ENCODE results near the gene PRKAG2.
"Not testable (repeated sequence)": the region's sequence is repeated elsewhere in the genome, so short reads cannot be mapped to it uniquely, and the experiment has no call there.

The PRKAG2 gene

DNA sequence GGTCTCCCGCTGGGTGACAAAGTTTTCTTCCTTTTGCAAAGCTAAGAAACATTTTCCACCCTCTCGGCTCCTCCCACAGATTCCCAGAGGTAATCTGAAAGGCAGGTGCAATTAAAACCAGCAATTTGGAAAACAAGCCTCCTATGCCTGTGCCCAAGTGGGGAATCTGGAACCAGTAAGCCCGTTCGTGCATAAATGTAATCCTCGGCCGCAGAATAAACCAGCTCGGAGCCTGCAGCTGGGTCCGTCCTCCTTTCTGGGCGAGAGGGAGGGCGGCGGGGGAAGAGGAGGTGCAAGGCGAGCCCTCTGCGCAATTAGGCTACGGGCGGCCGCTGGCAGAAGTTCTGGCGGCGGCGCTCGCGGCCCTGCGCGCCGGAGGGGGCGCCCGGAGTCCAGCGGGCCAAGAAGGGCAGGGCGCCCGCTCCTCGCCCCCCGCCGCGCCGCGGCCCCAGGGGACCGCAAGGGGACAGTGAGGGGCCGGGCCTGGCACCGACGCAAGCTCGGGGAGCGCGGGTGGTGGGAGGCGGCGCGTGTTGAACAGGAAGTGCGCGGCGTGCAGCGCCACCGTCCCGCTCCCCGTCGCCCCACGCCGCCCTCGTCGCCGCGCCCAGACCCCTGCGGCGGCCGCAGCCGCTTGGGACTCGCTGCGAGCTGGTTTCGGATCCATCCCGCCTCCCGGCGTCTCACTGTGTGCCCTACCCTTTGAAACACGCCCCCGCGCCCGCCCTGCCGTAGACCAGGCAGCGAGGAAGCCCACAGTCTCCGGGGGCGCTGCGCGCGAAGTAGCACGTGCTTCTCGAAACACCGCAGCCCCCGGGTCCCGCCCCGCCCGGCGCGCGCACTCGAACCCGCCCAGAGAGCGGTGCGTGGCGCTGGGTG lies at the start of gene PRKAG2:
Gene PRKAG2 (minus strand): TSS at position 217 of the 879 bp plus-strand sequence. CDS start 495 bp downstream, outside the sequence.
- peak; percentile 62 for DNase-seq

DNA sequence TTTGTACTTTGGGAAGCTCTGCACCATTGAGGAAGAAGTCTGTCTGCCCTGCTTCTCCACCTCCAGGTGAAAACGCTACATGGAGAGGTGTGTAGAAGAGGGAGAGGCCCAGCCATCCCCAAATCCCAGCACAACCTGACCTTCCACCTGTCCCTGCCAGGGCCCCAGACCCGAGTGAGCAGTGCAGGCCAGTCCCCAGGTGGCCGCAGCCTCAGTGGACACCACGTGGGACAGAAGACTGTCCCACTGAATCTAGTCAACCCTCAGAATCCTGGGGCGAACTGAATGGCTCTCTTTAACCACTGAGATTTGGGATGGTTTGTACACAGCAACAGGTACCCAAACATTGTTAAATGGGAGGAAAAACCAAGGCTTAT lies 49.4 kb upstream of the PRKAG2 start:
- no peak for DNase-seq

DNA sequence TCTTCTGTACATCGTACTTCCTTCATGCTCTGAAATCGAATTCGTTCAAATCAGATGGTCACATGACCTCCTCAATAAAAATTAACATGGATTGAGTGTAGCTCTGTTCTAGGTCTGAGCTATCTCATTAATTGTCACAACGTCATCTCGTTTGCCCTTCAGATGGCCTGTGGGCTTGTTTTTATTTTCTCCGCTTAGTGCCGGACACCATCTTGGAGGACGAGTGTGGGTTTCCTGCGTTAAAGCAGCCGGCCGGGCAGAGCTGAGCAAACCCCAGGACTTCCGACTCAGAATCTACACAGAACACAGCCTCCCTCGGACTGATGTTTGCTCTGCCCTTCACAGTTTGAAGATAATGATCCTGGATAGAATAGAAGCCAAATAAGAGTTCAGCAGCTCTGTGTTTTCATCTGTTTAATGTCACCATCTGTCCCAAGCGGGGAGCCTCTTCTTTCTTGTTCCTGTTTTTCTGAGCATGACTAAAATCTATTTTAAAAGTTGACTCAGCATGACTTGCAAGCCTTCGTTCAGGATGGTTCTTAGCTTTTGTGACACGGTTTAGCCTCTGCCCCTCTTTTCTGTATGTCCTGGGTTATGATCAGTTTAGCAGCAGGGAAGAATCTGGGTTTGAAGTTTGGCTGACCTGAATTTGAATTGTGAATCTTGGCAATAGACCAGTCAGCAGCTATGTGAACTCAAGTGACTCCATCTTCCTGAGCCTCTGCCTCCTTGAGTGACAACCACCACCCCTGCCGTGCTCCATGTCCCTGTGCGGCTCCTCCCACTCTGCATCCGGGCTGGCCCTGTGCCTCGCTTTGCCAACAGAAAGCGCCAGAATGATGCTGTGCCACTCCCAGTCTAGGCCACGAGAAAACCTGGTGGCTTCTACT lies 48.8 kb upstream of the PRKAG2 start:
- no peak for DNase-seq

DNA sequence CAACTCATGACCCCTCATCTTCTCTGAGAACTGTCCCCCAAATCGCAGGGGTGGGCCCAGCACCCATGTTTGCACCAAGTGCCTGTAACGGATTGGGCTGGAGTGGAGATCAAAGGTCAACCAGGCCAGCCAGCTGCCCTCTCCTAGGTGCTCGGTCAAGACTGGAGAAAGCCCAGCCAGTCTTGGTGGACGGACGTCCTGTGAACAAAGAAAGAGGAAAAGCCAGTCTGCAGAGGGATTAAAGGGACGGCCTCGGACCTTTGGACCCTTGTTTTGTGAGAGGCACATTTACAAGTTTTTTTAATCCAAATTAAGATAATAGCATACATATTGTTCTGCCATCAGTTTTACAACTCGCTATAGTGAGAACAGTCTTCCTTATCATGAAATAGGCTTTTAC lies 47.6 kb upstream of the PRKAG2 start:
- DNase-seq, result no peak

DNA sequence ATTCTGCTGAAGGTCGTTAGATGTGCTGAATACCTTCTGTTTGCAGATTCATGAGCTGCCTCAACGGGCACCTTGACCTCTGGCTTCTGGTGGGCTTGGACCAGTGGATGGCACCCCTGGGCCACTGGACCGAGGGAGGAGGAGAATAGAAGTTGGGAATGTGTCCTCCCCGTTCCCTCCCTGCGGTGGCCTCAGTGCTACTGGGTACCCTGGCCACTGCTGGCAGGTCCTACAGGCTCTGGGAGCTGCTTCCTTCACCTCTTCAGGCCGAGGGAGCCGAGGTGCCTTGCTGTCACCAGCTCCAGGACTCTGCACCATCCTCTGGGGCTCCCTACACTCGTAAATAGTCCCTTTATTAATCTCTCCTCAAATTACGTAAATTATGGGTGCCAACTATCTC lies 47.1 kb upstream of the PRKAG2 start:
- DNase-seq, result no peak

DNA sequence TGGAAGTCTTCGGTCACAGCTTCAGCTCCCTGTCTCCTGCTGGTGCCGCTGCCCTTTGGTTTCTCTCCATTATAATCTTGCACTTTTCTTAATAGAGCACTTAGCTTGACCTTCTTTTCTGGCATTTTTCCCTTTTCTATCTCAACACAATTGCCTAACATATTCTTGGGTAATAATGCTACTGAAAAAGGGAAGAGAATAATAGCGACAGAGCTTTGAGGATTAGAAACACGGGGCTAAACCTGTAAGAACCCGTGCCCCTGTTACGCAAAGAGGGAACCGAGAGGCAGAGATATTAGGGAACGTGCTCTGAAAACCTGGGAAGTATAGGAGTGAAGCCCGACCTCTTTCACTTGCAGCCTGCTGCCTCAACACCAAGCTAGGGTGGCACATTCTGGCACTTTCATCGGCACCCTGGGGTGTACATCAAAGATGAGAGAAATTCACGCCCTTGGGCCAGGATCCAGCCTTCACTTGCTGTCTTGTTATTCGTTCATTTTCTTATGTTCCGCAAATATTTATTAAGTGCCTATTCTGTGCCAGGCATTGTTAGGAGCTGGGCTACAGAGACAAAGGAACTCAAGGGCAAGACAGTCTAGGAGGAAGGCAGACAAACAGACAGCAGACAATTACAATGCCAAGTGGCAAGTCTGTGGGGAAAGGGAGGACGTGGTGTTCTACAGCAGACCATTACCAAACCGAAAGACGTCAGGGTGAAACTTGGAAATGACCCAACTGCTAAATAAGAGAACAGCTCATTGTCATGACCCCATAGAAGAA lies 46.4 kb upstream of the PRKAG2 start:
- DNase-seq, result no peak

DNA sequence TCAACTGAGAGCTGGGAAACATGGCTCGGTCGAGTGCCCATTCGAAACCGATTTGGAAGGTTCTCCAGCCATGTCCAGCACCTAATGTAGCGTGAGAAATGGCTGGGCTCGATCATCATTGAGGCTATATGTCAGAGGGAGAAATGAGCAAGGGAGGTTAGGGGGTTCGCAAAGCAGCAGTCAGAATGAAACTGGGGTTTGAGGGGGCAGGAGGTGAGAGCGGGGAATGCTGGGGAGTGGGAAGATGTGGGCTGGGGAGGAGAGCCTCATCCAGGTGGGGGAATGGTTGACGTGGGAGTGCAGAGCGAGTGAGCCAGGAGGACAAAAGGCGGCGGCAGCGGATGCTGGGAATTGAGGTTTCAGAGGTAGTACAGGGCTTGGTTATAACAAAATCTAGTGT lies 44.5 kb upstream of the PRKAG2 start:
- DNase-seq, result no peak

DNA sequence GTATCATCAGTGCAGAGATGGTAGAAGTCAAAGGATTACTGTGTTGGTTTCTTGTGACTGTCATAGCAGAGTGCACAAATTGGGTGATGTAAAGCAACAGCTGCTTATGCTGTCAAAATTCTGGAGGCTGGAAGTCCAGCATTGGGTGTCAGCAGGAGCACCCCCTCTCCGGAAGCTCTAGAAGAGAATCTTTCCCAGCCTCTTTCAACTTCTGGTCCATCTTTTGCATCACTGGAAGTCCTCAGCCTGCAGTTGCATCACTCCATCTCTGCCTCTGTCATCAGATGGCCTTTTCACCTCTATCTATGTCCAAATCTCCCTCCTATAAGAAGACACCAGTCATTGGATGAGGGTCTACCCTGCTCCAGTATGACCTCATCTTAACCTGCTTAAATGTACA lies 43.6 kb upstream of the PRKAG2 start:
- DNase-seq, result no peak

DNA sequence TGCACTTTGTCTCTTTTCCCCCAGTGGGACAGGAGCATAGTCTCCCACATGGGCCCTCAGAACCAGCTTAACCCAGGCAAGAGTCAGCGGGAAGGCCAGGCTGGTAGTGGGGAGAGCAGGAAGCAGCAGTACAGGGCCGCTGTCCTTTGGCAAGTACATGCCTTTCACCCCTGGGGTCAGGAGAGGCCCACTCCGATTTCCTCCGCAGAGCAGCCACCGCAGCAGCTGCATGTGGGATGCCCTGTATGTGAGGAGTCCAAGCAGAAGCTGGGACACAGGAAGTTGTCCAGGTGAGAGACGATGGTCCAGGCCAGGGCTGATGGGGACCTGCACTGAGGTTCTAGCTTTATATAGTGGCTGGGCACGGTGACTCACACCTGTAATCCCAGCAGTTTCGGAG lies 42.7 kb upstream of the PRKAG2 start:
- no peak for DNase-seq

DNA sequence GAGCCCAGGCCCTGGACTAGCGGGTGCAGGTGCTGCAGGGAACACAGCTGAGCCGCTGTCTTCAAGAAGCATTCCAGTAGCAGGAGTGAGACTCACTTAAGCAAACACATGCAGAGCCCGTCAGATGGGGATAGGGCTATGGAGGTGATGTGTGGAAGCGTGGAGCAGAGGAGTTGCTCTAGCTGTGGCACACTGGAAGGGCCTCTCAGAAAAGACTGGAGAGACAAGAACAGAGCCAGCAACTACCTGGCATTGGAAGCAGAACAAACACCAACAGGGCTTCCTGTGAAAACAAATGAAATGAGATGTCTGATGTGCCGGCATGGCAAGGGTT lies 41.6 kb upstream of the PRKAG2 start:
- DNase-seq, result no peak

DNA sequence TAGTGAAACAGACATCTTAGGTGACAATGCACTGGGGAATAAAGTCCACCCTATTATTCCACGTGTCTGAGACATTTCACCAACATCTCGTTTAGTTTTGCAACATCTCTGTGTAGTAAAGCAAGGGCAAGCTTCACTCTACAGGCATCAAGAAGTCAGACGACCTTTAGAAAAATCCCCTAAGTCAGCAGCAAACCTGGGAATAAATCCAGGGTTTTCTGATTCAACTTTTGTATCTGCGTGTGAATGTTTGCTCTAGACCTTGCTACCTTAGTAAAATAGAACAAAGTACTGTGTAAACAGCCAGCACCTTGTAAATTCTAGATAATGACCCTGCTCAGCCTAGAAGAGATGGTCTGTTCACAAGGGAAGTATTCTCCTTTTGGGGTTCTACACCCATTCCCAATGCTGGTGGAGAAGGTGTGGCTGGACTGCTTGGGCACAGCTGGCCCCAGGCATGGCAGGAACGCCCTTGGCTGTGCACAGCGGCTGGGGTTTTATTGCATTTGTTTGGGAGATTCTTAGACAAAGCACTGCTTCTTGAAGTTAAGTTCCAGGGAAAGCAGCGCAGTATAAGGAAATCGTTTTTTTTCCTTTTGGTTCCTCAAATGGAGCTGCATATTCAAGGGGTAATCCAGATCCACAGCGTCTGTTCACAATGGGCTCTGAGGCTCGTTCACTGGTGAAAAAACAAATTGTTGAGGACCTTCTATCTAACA lies 41.0 kb upstream of the PRKAG2 start:
- DNase-seq, result no peak

DNA sequence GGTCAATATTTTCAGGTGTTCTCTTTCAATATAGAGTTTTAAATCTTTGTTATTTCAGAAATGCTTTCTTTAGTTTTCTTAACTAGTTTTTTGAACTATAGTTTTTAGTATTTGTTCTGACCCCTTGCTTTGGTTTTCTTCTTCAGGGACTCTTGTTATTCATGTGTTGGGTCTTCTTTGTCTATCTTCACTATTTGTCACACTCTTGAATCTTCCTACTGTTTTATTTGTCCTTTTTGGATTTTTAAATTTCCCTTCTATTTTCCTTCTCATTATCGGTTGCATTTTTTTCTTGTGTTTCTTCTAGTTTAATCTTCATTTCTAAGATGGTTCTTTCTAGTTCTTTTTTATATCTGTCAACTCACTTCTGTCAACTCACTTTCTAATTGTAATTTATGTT lies 37.1 kb upstream of the PRKAG2 start:
- no peak for DNase-seq

DNA sequence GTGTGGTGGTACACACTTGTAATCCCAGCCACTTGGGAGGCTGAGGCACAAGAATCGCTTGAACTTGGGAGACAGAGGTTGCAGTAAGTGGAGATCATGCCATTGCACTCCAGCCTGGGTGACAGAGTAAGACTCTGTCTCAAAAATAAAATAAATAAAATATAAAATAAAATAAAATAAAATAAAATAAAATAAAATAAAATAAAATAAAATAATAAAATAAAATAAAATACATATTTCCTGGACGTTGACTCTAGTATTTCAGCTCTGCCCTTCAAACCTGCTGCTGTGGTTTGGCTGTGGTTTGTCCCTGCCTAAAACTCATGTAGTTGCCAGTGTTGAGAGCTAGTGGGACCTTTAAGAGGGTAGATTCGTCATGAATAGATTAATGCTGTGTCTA lies 33.7 kb upstream of the PRKAG2 start:
- DNase-seq, result not testable (repeated sequence)

DNA sequence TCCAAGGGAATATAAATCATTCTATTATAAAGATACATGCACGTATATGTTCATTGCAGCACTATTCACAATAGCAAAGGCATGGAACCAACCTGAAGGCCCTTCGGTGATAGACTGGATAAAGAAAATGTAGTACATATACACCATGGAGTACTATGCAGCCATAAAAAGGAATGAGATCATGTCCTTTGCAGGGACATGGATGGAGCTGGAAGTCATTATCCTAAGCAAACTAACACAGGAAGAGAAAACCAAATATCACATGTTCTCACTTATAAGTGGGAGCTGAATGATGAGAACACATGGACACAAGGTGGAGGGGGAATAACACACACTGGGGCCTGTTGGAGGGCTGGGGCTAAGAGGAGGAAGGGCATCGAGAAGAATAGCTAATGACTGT lies 30.2 kb upstream of the PRKAG2 start:
- DNase-seq, result not testable (repeated sequence)

DNA sequence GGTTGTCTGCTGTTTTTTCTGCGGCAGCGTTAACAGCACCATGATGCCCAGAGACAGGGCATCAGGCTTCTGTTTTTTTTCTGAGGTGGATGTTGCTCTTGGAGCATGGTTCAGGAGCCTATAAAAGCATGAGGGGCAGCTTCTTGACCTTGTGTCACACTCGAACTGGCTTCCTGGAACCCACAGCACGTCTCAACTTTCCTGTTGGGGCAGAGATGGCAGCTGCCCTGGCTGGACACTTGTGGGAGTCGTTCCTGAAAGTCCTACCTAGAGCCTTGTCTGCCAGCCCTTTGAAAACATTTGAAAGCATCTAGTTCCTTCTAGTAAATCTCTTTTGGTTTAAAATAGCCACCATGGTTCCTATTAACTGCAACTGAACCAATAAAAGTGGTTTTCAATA lies 28.9 kb upstream of the PRKAG2 start:
- no peak for DNase-seq

DNA sequence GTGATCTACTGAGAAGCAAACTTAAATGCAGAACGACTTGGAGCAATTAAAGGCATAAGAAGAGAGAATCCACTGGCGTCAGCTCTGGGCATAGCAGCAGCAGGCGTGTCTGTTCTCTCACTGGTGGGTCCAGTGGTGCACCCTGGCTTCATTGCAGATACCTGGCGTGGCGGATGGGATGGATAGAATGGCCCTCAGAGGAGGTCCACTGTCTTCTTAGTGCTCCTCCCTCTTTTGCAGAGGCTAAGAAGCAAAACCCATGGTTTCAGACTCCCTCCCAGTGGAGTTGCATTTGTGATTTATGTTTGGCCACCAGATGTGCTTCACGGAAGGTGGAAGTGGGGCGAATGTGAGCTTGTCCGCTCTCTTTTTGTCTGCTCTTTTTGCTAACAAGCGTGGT lies 28.4 kb upstream of the PRKAG2 start:
- DNase-seq, result no peak

DNA sequence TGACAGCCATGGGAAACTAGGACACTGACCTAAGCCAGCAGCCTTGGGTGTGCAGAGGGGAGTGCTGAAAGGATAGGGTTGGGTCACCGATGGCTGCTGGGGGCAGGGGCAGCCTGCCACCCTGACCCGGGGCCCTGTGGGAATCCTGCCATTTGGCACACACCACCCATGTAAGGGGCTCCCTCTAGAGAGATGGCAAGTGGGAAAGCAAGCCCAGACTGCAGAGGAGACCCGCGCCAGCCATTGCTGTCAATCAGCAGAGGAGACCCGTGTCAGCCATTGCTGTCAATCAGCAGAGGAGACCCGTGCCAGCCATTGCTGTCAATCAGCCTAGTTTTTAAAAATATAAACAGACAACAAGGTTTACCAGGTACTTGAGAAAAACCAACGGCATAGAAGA lies 27.4 kb upstream of the PRKAG2 start:
- no peak for DNase-seq

DNA sequence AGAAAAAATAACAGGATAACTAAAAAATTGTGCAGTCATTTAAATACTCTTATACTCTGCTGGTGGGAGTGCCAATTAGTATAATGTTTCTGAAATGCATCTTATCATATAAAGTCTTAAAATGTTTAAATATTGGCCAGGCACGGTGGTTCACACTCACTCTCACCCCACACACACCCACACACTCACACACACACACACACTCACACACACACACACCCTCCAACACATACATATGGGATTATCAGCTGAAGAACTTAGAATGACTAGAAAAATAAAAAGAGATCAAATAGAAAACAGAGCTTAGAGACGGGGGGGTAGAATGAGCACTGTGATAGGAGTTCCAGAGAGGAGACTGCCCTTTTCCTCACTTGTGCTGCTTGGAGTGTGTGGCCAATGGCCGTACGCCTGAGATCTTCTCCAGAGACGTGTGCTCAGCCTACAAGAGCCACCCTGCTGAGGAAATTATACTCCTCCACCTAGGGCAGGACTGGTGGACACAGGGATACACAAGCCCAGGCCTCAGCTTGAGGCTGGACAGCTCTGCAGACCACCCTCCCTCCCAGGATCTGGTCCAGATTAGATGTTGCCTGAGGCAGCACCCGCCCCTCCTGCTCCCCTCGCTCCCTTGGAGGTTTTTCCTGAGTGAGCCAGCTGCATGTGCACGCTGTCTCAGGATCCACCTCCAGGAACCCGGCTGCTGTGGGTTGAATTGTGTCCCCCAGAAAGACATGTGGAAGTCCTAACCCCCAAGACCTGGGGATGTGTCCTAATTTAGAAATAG lies 26.5 kb upstream of the PRKAG2 start:
- DNase-seq, result no peak

DNA sequence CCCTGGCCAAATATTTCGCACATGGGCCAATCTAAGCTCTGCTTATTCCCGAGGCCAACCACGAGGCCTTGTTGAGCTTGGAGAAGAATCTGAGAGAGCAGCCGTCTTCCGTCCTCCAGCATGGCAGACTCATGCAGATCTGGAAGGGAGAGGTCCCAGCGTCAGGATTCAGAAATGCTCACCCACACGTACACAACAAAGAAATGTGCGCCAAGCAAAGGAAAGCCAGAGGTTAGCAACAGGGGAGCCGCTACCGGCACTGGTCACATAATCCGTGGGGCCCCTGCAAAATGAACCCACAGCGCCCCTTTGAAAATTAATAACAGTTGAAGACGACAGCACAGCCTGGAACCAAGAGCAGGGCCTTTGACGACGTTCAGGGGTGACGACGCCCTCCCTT lies 25.4 kb upstream of the PRKAG2 start:
- no peak for DNase-seq

DNA sequence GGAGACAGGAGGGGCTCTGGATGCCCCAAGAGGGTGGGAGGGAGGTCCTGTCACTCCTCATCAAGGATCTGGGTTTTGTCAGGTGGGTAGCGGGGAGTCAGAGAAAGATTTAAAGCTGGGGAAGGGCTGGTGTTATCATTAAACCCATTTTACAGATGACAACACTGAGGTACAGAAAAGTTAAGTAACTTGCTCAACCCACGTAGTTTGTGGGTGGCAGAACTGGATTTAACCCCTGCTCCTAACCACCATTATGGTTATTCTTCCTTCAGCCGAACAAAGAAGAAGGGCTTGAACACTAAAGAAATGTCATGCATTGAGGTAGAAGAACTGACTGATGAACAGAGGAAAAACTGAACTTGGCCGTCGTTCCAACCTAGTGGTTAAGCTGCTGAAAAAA lies 24.9 kb upstream of the PRKAG2 start:
- DNase-seq, result no peak

DNA sequence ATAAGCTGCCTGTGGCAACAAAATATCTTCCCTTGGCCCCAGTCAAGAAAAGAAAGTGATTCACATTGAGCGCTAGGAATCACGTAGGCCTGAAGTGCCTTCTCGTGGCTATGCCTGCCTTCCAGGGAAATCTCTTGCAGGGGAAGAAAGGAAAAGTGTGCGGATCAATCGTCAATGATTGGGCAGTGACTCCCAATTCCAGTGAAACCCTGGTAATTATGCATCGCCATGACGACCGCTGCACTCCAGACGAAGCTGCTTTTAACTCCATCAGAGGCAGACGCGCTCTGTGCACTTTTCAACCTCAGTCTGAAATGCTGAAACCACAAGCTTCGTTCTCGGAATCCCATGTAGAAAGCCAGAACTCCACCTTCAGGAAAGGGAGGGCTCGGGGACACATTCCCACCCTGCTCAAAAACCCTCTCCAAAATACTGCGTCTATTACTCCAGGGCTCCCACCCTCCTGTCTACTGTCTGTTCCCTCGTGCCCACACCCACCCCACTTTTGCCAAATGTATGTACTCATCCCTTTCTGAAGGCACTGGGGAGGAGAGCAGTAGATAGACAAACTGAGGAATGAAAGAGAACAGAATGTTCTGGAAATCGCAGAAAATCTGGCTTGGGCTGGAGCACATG lies 24.2 kb upstream of the PRKAG2 start:
- DNase-seq, result no peak

Measured in activated effector memory CD4-positive, alpha-beta T cell treated with Interleukin-2 at 50 U/mL for 16 hours (primary cell).